DMS53 treated with DMSO at 0.1 percent for 48 hours (cell line): ENCODE measurements around the gene LYPD1.
"Not testable (repeated sequence)": the region's sequence is repeated elsewhere in the genome, so short reads cannot be mapped to it uniquely, and the experiment has no call there.

ENCODE experiments used
- DNase-seq: peaks from one replicate; lab custom pipeline; 2025; ENCODE audit not compliant: unreplicated experiment; lab: John Stamatoyannopoulos, UW

The LYPD1 gene

GRCh38 chr2:132669908-132670495 is at the start of gene LYPD1:
LYPD1 (minus strand) TSS chr2:132670205; CDS start chr2:132669932, 273 bp downstream.
- no peak for DNase-seq

GRCh38 chr2:132719480-132719879 is 49.5 kb upstream of the LYPD1 start:
- no peak for DNase-seq

- DNase-seq, result no peak
Observed at GRCh38 chr2:132716954-132717353, 46.9 kb upstream of the LYPD1 start.

- DNase-seq, result no peak
Observed at GRCh38 chr2:132715386-132716351, 45.7 kb upstream of the LYPD1 start.

GRCh38 chr2:132703396-132703795 is 33.4 kb upstream of the LYPD1 start:
- no peak for DNase-seq

- DNase-seq, result no peak
Observed at GRCh38 chr2:132701810-132702209, 31.8 kb upstream of the LYPD1 start.

GRCh38 chr2:132699802-132700201 is 29.8 kb upstream of the LYPD1 start:
- DNase-seq, result not testable (repeated sequence)

GRCh38 chr2:132698347-132698746 is 28.3 kb upstream of the LYPD1 start:
- not testable (repeated sequence) for DNase-seq

GRCh38 chr2:132697556-132698205 is 27.7 kb upstream of the LYPD1 start:
- DNase-seq, result no peak

- no peak for DNase-seq
Observed at GRCh38 chr2:132692816-132693215, 22.8 kb upstream of the LYPD1 start.

- no peak for DNase-seq
Observed at GRCh38 chr2:132691556-132691955, 21.6 kb upstream of the LYPD1 start.

GRCh38 chr2:132690664-132691303 is 20.8 kb upstream of the LYPD1 start:
- no peak for DNase-seq

GRCh38 chr2:132681766-132682165 is 11.8 kb upstream of the LYPD1 start:
- no peak for DNase-seq

GRCh38 chr2:132680544-132680943 is 10.5 kb upstream of the LYPD1 start:
- no peak for DNase-seq

- DNase-seq, result no peak
Observed at GRCh38 chr2:132678483-132678882, 8.5 kb upstream of the LYPD1 start.

- DNase-seq, result no peak
Observed at GRCh38 chr2:132677661-132678060, 7.7 kb upstream of the LYPD1 start.

- DNase-seq, result no peak
Observed at GRCh38 chr2:132676999-132677398, 7.0 kb upstream of the LYPD1 start.

GRCh38 chr2:132671151-132671835 is 1.3 kb upstream of the LYPD1 start:
- no peak for DNase-seq

GRCh38 chr2:132670496-132671150 is 618 bp upstream of the LYPD1 start:
- no peak for DNase-seq
